OCI-M1 (cell line): ENCODE measurements around the gene DNAH5.

Experiments
- DNase-seq: peaks from one replicate; lab custom pipeline; 2025; lab: John Stamatoyannopoulos, UW

Gene DNAH5

GRCh38 chr5:13708906-13709305 lies 235.6 kb downstream of the DNAH5 start:
- no peak for DNase-seq

- no peak for DNase-seq
Measured at GRCh38 chr5:13708432-13708831, 236.1 kb downstream of the DNAH5 start.

GRCh38 chr5:13704396-13704795 lies 240.1 kb downstream of the DNAH5 start:
- no peak for DNase-seq

- no peak for DNase-seq
Measured at GRCh38 chr5:13700626-13701025, 243.9 kb downstream of the DNAH5 start.

- no peak for DNase-seq
Measured at GRCh38 chr5:13698885-13699284, 245.6 kb downstream of the DNAH5 start.

GRCh38 chr5:13695076-13695712 lies 249.3 kb downstream of the DNAH5 start:
- no peak for DNase-seq

- no peak for DNase-seq
Measured at GRCh38 chr5:13692172-13692571, 252.3 kb downstream of the DNAH5 start.

GRCh38 chr5:13676531-13676930 lies 268.0 kb downstream of the DNAH5 start:
- no peak for DNase-seq

GRCh38 chr5:13674391-13674790 lies 270.1 kb downstream of the DNAH5 start:
- no peak for DNase-seq

- no peak for DNase-seq
Measured at GRCh38 chr5:13673511-13673910, 271.0 kb downstream of the DNAH5 start.

- DNase-seq = no peak
Measured at GRCh38 chr5:13664377-13664776, 280.1 kb downstream of the DNAH5 start.

GRCh38 chr5:13662626-13663025 lies 281.9 kb downstream of the DNAH5 start:
- DNase-seq = no peak

GRCh38 chr5:13661272-13661671 lies 283.2 kb downstream of the DNAH5 start:
- no peak for DNase-seq

GRCh38 chr5:13660072-13660471 lies 284.4 kb downstream of the DNAH5 start:
- peak; percentile 53 for DNase-seq

- no peak for DNase-seq
Measured at GRCh38 chr5:13659391-13659790, 285.1 kb downstream of the DNAH5 start.

GRCh38 chr5:13658761-13659160 lies 285.7 kb downstream of the DNAH5 start:
- DNase-seq = no peak

GRCh38 chr5:13658152-13658551 lies 286.3 kb downstream of the DNAH5 start:
- no peak for DNase-seq

GRCh38 chr5:13653709-13654108 lies 290.8 kb downstream of the DNAH5 start:
- DNase-seq = no peak

GRCh38 chr5:13649656-13650055 lies 294.8 kb downstream of the DNAH5 start:
- no peak for DNase-seq

- DNase-seq = peak; percentile 4
Measured at GRCh38 chr5:13648822-13649221, 295.7 kb downstream of the DNAH5 start.

- no peak for DNase-seq
Measured at GRCh38 chr5:13643734-13644133, 300.8 kb downstream of the DNAH5 start.

- DNase-seq = no peak
Measured at GRCh38 chr5:13643196-13643595, 301.3 kb downstream of the DNAH5 start.
